Measurements from ENCODE around the gene DNER.
"Not testable (repeated sequence)": the region's sequence is repeated elsewhere in the genome, so short reads cannot be mapped to it uniquely, and the experiment has no call there.

Gene DNER

DNA sequence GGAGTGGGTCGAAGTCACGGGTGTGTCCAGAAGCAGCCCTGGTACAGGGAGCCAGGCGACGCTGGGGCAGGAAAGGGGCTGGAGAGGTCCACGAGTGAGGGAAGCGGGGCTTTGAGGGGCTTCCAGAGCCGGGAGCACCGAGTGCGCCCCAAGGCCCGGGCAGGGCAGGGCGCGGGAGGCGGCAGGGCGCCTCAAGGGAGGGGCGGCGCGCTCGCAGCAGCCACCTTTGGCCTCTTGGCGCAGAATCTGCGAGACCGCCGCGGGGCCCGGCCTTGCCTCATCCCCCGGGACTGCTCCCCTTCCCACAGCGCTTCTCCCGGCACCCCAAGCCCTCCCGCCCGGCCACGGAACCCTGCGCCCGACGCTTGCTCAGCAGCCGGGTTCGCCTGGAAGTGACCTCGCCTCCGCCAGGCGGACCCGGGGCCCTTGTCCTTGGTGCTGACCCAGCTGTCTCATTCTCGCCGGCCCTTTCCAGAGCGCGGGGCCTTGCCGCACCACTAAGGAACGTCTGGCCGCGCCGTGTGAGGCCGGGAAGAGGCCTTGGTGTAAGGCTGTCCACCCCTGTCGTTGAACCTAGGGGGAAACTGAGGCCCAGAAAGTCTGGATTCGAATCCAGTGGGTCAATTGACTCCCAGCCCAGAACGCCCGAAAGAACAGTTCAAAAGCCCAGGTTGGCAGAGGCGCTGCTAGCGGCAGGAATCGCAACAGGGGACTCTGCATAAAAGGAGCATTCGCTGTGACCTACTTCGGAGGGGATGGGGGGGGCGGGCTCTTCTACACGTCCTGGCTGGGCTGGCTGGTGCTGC lies 584 bp upstream of the DNER start:
- peak; percentile 36 for DNase-seq

DNA sequence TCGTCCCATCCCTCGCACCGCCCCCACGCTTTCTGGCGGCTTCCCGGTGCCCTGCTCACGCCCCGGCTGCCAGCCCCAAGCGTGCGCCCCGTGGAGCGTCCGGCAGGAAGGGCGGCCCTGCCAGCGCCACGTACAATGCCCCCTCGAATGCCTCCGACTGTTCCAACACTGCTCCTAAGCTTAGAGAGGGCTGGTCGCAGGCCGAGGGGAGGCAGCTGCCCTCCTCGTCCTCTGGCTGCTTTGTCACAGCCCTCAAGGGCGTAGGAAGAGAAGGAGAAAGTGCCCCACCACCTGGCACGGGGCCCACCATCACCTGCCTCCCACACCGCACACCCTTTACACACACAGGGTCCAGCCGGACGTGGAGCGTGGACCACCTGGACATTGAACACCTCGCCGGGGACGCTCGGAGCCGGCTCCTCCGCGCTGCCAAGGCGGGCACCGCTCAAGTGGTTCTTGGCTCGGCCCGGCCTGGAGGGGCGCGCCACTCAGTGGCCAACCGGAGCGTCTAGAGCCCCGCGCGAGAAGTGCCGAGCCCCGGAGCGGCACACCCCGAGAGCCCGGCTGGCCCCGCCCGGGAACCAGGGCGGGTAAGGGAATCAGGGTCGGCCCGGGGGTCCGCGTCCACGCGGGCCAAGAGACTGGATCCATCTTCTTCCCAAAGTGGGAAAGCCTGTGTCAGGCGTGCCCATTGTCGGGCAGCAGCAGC lies 830 bp downstream of the DNER start:
- no peak for DNase-seq

GRCh38 chr2:229712136-229712535 lies 2.2 kb downstream of the DNER start:
- DNase-seq, result no peak

- DNase-seq, result no peak
These were observed 6.0 kb downstream of the DNER start for GRCh38 chr2:229708335-229708734.

DNA sequence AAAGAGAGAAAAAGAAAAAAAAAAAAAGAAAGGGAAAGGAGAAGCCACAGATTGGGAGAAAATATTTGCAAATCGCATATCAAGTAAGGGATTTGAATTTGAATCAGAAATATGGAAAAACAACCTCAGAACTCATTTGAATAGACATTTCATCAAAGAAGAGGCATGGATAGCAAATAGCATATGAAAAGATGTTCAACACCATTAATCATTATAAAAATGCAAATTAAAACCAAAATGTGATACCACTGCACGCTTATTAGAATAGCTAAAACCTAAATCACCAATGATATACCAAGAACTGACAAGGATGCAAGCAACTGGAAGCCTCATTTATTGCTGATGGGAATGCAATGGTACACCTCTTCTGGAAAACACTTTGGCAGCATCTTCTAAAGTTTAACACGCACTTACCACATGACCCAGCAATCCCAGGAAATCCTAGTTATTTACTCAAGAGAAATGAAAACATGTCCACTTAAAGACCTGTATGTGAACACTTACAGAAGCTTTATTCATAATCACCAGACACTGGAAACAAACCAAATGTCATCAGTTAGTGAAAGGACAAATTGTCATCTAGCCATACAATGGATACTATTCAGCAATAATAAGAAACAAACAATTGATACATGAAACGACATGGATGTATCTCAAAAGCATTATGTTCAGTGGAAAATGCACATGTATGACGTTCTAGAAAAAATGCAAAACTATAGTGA lies 10.3 kb downstream of the DNER start:
- DNase-seq, result no peak

DNA sequence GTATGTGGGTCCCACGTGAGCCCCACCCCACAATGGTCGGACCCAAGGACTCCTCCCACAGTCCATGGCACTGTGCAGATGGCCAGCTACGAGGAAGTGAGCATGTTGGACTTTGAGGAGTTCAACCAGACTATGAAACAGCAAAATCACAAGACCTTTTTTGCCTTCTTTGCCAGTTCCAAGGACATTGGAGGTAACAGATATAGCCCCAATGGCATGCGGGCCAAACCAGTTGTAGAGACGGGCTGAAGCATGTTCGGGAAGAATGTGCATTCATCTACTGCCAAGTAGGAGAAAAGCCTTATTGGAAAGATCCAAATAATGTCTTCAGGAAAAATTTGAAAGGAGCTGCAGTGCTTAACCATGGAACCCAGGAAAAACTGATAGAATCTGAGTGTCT lies 12.6 kb downstream of the DNER start:
- no peak for DNase-seq

DNA sequence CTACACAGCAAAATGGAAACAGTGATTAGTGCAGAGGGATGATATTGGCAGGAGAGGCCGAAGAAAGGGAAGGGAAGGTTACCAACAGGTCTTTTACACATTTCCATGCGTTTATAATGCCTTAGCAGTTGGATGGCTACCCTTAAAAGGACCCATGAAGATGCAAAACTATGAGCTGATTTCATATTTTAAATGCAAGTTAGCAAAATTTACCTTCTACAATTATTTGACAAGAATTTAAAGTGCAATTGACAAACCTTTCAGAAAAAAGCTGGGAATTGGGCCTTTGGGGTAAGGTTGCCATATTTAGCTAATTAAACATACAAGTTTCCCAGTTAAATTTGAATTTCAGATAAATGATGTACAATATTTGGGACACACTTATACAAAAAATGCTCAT lies 13.3 kb downstream of the DNER start:
- no peak for DNase-seq

DNA sequence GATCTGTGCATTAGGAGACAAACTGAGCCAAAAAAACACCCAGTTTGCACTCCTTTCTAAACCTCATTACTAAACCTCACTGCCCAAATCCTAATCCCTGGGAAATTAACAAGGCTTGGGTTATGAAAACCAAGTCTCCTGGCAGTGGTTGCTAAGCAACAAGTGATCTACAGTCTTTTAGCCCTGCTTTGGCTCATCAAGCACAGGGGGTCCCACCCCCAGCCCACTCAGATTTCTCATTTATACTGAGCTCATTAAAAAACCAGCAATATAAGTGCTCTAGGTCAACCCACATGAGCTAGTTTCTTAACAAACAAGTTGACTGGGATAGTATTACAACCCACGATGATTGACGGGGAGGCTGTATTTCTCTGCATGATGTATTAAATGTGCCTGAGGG lies 18.4 kb downstream of the DNER start:
- no peak for DNase-seq

GRCh38 chr2:229693845-229694244 lies 20.5 kb downstream of the DNER start:
- not testable (repeated sequence) for DNase-seq

DNA sequence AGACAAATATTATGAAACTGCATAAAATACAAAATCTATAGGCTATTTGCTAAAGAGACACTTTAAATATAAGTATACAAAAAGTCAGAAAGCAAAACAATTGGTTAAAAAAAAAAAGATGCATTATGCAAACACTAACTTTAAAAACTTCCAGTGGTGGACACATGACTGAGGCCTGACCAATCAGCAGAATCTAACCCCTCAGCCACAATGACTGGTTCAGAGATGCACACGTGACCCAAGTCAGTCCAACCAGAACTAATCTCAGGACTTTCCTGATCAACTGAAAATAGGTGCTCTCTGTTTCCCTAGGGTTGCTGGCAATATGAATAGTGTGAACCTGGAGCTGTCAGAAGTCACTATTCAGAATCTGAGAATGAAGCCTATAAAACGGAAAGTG lies 22.7 kb downstream of the DNER start:
- DNase-seq, result no peak

GRCh38 chr2:229689307-229689839 lies 25.0 kb downstream of the DNER start:
- DNase-seq, result no peak

- DNase-seq, result no peak
These were observed 26.2 kb downstream of the DNER start for GRCh38 chr2:229688141-229688540.

- no peak for DNase-seq
These were observed 28.0 kb downstream of the DNER start for GRCh38 chr2:229686122-229686919.

DNA sequence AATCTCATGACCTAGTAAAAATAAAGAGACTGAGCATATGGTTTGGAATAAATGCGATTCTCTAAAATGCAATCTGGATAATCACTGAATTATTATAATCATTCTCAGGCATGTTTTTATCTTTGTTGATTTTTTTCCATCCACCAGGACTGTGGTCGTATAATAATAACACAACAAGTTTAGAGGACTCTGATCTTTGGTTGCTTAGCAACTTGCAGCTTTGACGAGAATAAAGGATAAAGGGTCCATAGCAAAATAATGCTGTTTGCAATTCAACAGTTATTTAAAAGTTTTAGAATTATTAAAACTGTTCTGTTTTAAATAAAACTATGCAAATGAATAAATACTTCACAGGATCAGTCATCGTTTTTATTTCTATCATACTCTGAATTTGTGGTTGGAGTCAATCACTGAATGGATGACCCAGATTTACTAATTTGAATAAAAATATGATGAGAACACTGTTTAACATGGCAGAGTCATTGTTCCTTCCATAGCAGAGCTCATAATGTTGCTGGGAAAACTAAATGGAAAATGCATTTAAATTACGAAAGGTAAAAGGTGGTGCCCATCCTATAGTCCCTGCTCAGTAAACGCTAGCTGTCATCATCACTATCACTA lies 29.3 kb downstream of the DNER start:
- no peak for DNase-seq

GRCh38 chr2:229679393-229680125 lies 34.8 kb downstream of the DNER start:
- no peak for DNase-seq

- DNase-seq, result no peak
These were observed 38.8 kb downstream of the DNER start for GRCh38 chr2:229675569-229675968.

DNA sequence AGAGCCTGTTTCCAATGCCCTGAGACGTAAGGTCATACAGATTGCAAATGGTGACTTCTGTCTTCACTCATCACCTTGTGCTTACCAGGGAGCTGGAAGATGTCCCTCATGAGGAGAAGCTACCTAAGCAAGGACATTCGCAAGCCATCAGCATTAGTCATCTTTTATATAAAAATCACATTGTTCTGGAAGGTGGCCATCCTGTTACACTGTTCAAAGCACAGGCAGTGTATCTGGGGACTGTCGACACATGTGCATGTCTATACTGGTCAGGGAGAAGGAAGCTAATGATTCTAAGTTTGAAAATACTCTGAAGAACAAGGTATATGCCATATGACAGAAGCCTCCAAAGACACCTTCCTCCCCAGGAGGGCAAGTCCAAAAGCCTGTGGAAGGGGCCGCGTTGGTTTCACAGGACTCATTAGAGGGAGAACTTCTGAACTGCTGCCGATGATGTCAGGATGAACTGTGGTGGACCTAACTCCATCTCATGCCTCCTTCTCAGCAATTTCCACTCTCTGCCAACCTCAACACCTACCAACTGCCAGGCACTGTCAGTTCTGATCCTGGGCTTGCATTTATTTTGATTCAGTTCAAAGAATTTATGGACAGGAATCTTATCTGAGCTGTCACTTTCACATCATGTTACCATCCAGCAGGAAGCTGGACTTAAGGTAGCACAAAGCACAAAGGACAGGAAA lies 39.4 kb downstream of the DNER start:
- no peak for DNase-seq

DNA sequence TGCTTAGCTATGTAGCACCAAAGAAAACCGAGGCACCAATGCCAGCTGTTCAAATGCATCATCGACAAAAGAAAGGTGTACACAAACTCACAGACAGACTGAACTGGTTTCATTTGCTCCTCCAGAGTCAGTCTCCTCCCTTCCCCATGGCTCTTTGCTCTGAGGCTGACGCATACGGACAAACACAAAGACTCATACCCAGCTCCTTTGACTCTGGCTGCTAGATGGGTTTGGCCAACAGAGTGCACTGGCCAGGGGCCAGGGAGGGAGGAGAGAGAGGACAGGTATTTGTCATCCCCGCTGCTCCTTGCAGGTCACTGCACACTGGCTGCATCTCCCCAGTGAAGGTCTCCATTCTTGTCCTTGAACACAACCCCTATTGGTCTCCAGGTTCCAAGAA lies 40.7 kb downstream of the DNER start:
- DNase-seq, result no peak

DNA sequence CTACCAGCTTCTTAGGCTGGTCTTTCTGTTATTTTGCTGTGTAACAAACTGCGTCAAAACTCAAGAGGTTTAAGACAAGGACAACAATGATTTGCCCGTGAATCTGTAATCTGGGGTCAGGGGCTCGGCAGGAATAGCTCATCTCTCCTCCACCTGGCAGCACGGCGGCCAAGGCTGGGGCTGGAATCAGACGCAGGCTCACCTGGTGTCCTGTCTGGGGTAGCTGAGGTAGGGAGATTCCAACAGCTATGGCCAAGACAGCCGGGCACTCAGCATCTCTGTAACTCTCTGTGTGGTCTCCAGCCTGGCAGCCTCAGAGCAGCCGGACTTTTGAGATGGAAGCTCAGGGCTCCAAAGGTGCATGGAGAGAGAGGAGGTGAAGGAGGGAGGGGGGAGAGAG lies 42.3 kb downstream of the DNER start:
- DNase-seq, result no peak

GRCh38 chr2:229669841-229670240 lies 44.5 kb downstream of the DNER start:
- DNase-seq, result no peak

DNA sequence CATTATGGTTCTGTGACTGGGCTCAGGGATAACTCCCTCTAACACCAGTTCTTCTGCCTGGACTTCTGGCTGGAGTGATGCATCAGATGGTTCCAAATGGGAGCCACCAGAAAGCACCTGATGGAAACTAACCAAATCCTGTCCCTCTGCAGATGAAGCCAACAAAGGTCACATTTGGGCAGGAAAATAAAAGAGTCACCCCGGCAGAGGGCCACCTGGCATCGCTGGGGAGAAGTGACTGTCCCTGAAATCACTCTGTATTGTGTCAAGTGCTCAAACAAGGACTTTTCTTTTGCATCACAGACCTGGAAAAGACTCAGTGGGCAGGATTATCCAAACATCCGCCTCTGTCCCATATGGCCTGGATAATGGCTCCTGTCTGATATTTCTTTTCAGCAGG lies 47.5 kb downstream of the DNER start:
- no peak for DNase-seq
